Stimulated activated CD4-positive, alpha-beta T cell treated with anti-CD3 and anti-CD28 coated beads, Interleukin-15, amount 100 ng/mL, for 24 hours (primary cell): ENCODE measurements around the gene RTN4RL2.

Source experiments
- DNase-seq: peaks from one replicate; pipeline ENCODE4 v3.0.0-alpha.2; 2020

Gene RTN4RL2

DNA sequence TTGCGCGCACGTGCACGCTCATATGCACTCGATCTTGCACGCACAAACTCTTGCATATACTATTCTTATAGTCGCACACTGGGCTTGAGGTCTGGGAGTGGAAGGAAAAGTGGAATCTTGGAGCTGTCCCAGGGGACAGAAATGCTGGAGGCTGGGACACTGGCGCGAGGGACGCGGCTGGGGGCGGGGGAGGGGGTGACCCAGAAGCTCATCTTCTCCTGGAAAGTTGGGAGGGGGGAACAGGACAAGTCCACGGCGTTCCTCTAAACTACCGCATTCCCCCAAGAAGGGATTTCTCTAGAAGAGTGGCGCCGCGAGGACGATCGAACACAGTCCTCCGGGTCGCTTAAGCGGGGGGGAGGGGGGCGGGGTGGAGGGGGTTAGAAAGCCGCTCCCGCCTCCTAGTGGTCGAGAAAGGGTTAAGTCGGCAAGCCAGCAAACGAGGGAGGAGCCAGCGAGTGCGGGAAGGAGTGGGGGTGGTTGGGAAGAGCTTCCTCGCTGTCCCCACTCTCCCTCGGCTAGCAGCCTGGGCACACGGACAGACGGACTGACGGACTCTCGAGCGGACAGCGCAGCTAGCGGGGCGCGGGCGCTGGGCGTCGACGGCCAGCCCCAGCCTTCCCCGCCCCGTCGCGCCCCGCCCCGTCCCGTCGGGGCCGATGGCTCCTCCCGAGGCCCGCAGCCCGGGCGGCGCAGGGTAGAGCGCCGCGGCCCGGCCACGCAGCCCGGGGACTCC, at the start of gene RTN4RL2:
Gene RTN4RL2, plus strand, starts transcription at position 507 of the 736 bp plus-strand sequence. CDS start 338 bp downstream, outside the sequence.
- DNase-seq, result peak; percentile 73

DNA sequence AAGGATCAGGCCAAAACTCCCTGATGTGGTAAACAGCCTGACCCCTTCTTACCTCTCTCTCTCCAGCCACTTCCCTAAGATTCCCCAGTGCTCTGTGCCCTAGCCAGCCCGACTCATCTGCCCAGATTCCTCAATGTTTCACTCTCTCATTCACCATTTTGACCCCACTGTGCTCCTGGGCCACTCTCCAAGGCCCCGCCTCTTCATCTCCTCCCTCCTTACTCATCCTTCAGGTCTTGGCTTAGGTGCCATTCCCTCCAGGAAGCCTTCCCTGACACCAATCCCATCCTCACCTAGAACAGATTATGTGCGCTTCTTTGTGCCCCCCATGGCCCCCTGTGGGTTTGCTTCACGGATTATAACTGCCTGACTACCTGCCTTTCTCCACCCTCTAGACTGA, 46.6 kb upstream of the RTN4RL2 start:
- no peak for DNase-seq

GRCh38 chr11:57414612-57415212, 45.6 kb upstream of the RTN4RL2 start:
- DNase-seq, result no peak

GRCh38 chr11:57416436-57416835, 43.9 kb upstream of the RTN4RL2 start:
- no peak for DNase-seq

- DNase-seq, result no peak
Measured at GRCh38 chr11:57417056-57417455, 43.3 kb upstream of the RTN4RL2 start.

GRCh38 chr11:57418131-57418530, 42.2 kb upstream of the RTN4RL2 start:
- no peak for DNase-seq

- no peak for DNase-seq
Measured at GRCh38 chr11:57419146-57419545, 41.2 kb upstream of the RTN4RL2 start.

DNA sequence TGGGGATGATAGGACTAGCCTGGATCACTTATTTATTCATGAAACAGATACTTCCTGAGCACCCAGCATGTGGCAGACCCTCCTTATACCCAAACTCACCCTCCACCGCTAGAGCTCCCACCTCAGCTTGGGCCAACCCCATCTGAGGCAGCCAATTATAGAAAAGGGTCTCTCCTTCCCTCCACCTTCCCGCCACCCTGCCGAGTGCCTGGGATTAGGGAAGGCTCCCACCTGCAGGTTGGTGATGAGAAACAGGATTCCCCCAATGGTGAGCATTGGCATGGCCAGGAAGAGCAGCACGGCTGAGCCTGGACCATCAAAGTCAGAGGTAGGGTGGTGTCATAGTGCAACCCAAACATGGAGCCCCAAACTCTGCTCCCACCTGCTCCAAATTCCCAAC, 39.3 kb upstream of the RTN4RL2 start:
- DNase-seq, result no peak

DNA sequence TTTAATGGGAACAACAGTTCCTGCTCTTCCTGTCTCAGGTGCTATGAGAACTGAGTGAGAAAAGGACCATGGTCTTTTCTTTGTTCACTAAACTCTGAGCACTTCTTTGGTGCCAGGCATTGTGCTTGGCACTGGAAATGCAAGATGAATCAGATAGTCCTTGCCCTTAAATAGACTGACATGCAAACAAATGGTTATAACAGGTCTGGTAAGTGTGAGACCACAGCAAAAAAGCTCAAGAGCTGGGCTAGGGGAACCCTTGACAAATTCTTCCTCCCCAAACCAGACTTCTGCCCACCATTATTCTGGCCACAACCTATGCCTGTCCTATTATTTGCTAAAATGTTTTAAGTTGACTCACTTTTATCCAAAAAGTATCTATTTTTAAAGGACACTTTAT, 38.5 kb upstream of the RTN4RL2 start:
- DNase-seq, result no peak

GRCh38 chr11:57422669-57423068, 37.7 kb upstream of the RTN4RL2 start:
- no peak for DNase-seq

DNA sequence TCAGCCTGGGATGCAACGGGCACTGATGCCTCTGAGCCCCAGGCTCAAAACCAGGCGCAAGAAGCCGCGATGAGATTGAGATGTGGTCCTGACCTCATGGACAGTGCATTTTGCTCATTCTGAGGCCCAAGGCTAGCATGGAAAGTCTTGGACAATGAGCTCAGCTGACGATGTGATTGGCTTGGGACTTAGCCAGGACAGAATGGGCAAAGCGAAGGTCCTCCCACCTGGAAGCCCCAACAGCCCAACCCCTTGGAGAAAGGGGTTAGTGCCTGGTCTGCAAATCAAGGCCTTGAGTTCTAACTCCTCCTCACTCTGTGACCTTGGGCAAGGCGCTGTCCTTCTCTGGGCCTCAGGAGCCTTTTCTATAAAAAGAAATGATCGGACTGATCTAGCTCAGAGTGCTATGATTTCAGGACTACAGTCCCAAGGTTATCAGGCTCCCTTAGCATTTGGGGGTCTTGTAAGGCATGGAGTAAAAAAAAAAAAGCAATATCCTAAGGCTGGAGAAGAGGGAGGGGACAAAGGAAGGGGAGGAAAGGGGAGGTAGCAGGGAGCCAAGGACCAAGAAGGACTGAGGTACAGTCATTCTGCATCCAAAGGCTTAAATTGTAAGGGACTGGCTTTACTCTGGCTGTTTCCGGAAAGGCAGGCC, 36.1 kb upstream of the RTN4RL2 start:
- no peak for DNase-seq

GRCh38 chr11:57424792-57425564, 35.4 kb upstream of the RTN4RL2 start:
- peak; percentile 92 for DNase-seq

DNA sequence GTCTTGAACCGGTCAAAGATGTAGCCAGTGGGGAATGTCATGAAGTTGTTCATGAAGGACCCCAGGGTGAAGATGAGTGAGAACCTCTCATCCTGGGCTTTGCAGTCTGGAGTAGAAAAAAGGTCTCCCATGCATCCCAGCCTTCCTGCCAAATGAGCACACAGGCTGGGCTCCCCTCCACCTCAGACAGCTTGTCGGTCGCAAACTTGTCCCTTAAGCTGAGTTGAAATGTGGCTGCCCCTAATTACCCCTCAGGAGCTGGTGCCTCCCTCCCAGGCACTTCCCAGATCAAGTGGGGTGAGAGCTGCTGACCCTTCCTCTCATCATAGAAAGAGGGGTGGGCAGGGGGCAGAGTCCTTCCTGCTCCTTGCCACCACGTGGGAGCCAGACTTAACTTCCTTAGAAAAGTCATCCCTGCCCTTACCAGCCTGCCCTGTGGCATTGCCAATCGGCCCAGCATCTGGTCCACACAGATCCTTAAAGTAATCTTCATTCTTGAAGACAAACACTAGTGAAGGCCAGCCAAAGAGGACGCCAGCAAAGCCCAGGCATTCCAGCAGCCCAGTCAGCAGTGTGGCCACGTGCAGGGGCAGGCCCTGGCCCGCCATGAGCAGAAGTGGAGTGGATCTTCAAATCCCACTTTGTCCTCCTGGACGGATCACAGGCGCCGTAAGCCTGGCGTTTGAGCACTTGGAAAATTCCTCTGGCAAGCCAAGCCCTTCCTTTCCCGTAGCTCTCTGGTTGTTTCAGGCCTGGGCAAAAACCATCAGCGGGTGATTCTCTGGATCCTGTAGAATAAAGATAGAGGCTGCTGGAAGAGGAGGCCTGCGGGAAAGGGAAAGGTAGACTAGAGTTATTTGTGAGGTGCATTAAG, 34.5 kb upstream of the RTN4RL2 start:
- DNase-seq, result peak; percentile 49

DNA sequence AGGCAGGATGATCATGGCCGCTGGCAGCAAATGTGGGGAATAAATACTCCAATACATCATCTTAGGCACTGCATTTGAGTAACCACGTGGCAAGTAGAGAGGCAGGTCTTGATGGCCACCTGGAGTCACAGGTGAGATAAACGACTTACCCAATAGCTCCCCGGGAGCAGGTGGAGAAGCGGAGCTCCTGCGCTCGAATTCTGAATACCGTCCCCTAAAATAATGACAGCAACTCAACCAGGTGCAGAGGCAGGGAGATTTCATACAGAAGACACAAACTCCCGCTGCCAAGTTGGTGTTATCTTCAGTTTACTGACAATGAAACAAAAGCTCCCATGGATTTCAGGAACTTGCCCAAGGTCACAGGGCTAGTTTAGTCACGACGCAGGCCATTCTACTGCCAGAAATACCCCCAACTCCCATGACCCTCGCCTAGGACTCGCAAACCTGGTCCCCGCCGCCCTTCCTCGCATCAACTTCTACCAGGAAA, 33.8 kb upstream of the RTN4RL2 start:
- peak; percentile 46 for DNase-seq

- DNase-seq, result peak; percentile 91
Measured at GRCh38 chr11:57426929-57427726, 33.2 kb upstream of the RTN4RL2 start, which contains the start of gene SLC43A3. SLC43A3 (minus strand) TSS chr11:57427121; CDS start chr11:57426172, 949 bp downstream.

DNA sequence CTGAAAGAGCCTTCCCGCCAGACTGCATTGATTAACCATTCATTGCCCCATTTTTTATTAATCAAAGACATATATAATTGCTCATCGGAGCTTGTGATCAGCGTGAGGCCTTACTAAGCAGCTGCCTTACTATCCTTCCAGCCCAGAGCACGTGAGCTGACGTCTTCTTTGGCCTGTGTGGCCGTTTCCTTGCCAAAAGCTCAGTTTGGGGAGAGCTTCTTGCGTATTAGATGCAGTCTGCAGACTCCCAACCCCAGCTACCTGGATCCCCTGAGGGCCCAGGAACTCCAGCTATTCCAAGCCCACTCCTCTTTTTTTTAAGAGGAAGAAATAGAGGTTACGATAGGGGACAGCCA, 32.6 kb upstream of the RTN4RL2 start:
- no peak for DNase-seq

DNA sequence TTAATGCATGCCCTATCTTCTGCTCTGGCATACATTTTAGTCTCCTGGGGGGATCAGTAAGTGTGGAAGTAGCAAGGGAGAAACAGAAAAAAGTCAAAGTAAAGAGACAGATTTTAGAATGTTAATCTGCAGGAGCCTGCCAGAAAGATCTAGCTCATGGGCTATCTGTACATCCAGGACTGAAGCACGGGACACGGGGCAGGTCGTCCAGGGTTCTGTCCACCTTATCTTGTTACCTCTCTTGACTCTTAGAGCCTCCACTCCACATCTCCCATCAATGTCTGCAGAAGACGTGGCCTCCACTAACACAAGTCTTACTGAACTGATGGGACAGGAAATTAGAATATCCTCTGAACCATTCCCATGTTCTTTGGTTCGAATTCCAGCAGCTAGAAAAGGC, 31.7 kb upstream of the RTN4RL2 start:
- DNase-seq, result no peak

- no peak for DNase-seq
Measured at GRCh38 chr11:57429946-57430345, 30.4 kb upstream of the RTN4RL2 start.

GRCh38 chr11:57430952-57431351, 29.4 kb upstream of the RTN4RL2 start:
- no peak for DNase-seq

DNA sequence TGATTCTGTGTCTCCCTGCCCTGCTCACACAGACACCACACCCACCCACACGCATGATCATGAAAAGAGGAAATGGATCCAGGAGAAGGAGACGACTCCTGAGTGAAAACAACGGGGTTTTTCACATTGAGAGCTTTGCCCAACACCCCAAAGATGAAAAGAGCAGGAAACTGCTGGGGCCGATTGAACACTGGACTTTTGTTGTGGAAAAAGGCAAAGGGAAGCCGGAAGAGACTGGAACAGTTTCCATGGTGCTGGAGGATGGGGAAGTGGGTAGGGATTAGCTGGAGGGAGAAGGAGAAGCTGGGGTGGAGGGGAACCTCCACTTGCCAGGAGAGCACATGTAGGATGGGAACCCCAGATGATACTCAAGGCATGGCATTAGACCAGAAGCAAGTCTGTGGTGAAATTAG, 28.2 kb upstream of the RTN4RL2 start:
- no peak for DNase-seq

DNA sequence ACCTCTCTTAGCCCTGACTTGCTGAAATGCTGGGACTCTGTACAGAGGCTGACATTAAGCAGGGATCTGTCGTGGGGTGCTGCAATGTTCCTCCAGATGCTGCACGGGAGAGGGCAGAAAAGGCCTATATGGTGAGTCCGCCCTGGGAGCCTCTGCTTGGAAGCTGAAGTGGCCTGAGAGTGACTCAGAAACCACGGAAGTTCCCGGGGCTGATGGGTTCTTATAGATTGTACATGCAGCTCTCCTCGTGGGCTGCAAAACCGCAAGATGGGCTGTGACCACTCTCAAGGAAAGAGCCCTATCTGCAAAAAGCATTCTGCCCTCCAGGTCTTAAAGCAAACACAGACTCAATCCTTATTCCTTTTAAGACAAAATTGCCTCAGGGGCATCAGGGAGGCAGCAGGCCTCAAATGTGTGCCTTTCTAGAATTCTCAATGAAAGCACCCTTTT, 27.6 kb upstream of the RTN4RL2 start:
- DNase-seq, result peak; percentile 46
